Epithelial cell of prostate (primary cell): ENCODE data around the gene PCDHB7.
"Not testable (repeated sequence)": the region's sequence is repeated elsewhere in the genome, so short reads cannot be mapped to it uniquely, and the experiment has no call there.

Source experiments
- DNase-seq: peaks from one replicate; pipeline ENCODE4 v3.0.0-alpha.2; 2011; ENCODE audit warnings: low read depth, low spot score
- H3K27ac ChIP-seq: fragments of 450-650 bp; 2 replicates; pipeline ENCODE4 v1.5.1; 2017; ENCODE audit warnings: mild to moderate bottlenecking

The PCDHB7 gene

GRCh38 chr5:141179371-141179770 lies 6.9 kb downstream of the PCDHB7 start:
- DNase-seq, H3K27ac ChIP-seq: not testable (repeated sequence)

DNA sequence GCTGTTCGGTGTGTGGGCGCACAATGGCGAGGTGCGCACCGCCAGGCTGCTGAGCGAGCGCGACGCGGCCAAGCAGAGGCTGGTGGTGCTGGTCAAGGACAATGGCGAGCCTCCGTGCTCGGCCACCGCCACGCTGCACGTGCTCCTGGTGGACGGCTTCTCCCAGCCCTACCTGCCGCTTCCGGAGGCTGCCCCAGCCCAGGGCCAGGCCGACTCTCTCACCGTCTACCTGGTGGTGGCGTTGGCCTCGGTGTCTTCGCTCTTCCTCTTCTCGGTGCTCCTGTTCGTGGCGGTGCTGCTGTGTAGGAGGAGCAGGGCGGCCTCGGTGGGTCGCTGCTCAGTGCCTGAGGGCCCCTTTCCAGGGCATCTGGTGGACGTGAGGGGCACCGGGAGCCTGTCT lies 7.4 kb downstream of the PCDHB7 start:
- DNase-seq, H3K27ac ChIP-seq: not testable (repeated sequence)

DNA sequence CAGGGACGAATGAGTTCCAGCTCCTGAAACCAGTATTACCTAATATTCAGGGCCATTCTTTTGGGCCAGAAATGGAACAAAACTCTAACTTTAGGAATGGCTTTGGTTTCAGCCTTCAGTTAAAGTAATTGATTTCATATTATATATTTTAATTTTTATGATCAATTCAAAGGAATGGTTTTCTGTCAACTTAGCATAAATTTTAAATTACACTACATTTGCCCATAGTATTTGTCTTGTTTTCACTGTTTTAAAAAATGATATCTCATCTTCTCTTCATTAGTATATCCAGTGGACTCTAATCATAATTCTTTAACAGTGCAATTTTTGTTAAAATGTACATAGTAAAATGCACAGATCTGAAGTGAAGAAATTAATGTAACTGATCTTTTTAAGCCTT lies 7.9 kb downstream of the PCDHB7 start:
- DNase-seq, result no peak
- no peak overlapping the region for H3K27ac ChIP-seq

DNA sequence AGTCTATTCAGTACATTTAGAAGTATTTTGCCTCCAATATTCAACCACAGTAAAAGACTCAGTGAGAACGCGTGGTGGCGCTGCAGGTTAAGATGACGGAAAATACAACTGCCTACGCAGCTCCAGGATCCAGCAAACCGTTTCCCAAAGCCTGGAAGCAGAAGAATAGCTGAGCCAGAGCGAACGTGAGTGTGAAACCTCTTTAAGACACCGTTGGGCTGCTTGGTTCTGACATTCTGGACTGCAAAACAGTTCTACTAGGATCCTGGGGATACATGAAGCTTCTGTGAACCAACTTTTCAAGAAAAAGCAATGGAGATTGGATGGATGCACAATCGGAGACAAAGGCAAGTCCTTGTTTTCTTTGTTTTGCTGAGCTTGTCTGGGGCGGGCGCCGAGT lies 9.8 kb downstream of the PCDHB7 start, which contains the start of gene PCDHB16:
Gene PCDHB16, plus strand, starts transcription at position 140 of the 400 bp plus-strand sequence. Its CDS starts 173 bp downstream, at position 313.
- no peak within 1 kb of the TSS for H3K27ac ChIP-seq
- DNase-seq, result no peak

- H3K27ac ChIP-seq, DNase-seq: not testable (repeated sequence)
Observed at GRCh38 chr5:141184117-141184855, 11.8 kb downstream of the PCDHB7 start.

GRCh38 chr5:141186897-141187512 lies 14.6 kb downstream of the PCDHB7 start, which contains the start of gene PCDHB9:
PCDHB9 (plus strand) TSS chr5:141187161; CDS start chr5:141187319, 158 bp downstream.
- H3K27ac ChIP-seq, result no peak within 1 kb of the TSS
- DNase-seq, result no peak

GRCh38 chr5:141188682-141189081 lies 16.2 kb downstream of the PCDHB7 start:
- H3K27ac ChIP-seq, DNase-seq: not testable (repeated sequence)

- not testable (repeated sequence) for H3K27ac ChIP-seq, DNase-seq
Observed at GRCh38 chr5:141189131-141189530, 16.7 kb downstream of the PCDHB7 start.

DNA sequence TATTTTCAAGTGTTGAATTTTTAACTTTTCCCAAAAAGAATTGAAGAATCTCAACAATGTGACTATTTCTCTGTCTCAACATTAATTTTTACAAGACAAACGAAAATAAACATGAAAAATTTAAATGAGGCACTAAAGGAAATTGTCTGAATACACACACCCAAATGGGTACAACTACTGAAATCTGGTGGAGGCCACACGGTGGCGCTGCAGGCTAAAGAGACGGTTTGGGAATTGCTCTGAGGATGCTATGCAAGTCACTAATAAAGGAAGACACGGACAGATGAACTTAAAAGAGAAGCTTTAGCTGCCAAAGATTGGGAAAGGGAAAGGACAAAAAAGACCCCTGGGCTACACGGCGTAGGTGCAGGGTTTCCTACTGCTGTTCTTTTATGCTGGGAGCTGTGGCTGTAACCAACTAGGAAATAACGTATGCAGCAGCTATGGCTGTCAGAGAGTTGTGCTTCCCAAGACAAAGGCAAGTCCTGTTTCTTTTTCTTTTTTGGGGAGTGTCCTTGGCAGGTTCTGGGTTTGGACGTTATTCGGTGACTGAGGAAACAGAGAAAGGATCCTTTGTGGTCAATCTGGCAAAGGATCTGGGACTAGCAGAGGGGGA lies 19.8 kb downstream of the PCDHB7 start, which contains the start of gene PCDHB10:
Gene PCDHB10, plus strand, starts transcription at position 244 of the 616 bp plus-strand sequence. Its CDS starts 200 bp downstream, at position 444.
- no peak for DNase-seq
- no peak within 1 kb of the TSS for H3K27ac ChIP-seq

- not testable (repeated sequence) for H3K27ac ChIP-seq, DNase-seq
Observed at GRCh38 chr5:141194332-141194731, 21.9 kb downstream of the PCDHB7 start.

DNA sequence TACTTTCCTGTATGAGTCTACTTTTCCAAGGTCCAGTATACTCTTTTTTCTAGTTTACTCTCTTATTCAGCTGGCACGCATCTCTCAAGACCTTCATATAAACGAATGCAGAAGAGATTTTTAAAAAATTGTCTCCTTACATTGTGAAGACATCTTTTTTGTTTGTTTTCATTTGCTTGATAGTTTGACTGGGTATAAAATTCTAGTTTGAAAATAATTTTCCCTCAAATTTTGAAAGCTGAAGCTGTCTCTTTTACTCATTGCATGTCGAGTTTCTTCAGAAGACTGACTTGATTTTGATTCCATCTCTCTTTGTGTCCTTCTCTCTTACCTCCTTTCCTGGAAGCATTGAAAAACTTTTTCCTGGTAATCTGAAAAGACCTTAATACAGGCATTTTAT lies 23.9 kb downstream of the PCDHB7 start:
- H3K27ac ChIP-seq, result no peak overlapping the region
- DNase-seq, result no peak

- no peak for DNase-seq
- no peak within 1 kb of the TSS for H3K27ac ChIP-seq
Observed at GRCh38 chr5:141199359-141200235, 27.2 kb downstream of the PCDHB7 start, which contains the start of gene PCDHB11. PCDHB11 (plus strand) TSS chr5:141199627; CDS start chr5:141199775, 148 bp downstream.

GRCh38 chr5:141201126-141201525 lies 28.7 kb downstream of the PCDHB7 start:
- not testable (repeated sequence) for H3K27ac ChIP-seq, DNase-seq

DNA sequence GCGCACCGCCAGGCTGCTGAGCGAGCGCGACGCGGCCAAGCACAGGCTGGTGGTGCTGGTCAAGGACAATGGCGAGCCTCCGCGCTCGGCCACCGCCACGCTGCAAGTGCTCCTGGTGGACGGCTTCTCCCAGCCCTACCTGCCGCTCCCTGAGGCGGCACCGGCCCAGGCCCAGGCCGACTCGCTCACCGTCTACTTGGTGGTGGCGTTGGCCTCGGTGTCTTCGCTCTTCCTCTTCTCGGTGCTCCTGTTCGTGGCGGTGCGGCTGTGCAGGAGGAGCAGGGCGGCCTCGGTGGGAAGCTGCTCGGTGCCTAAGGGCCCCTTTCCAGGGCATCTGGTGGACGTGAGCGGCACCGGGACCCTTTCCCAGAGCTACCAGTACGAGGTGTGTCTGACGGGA lies 29.2 kb downstream of the PCDHB7 start:
- H3K27ac ChIP-seq, DNase-seq: not testable (repeated sequence)

DNA sequence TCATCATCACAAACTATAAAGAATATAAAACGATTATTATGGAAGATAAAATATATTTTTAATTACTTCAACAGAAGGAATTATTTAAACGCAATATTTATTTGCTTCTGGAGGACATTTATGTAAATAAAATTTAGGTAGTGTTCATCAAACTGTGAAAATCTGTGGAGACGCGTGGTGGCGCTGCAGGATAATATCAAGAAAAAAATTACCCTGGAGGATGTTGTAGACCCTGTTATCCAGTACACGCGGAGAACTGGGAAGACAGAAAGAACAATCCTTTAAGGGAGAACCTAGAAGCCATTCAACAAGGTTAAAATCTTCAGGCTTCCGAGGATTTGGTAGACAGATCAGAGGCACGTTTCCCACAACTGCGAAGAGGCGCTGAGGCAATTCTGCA lies 36.0 kb downstream of the PCDHB7 start, which contains the start of gene PCDHB12:
Gene PCDHB12, plus strand, starts transcription at position 242 of the 400 bp plus-strand sequence. CDS start 189 bp downstream, outside the sequence.
- no peak for DNase-seq

GRCh38 chr5:141210281-141210680 lies 37.8 kb downstream of the PCDHB7 start:
- not testable (repeated sequence) for DNase-seq

More for the DNA sequence above, 36.0 kb downstream of the PCDHB7 start, which contains the start of gene PCDHB12:
- no peak within 1 kb of the TSS for H3K27ac ChIP-seq

GRCh38 chr5:141210849-141211248 lies 38.4 kb downstream of the PCDHB7 start:
- H3K27ac ChIP-seq, DNase-seq: not testable (repeated sequence)

More at GRCh38 chr5:141210281-141210680, 37.8 kb downstream of the PCDHB7 start:
- not testable (repeated sequence) for H3K27ac ChIP-seq

- H3K27ac ChIP-seq, DNase-seq: not testable (repeated sequence)
Observed at GRCh38 chr5:141213656-141214339, 41.4 kb downstream of the PCDHB7 start, which contains the start of gene PCDHB13. PCDHB13 (plus strand) TSS chr5:141213919; CDS start chr5:141214124, 205 bp downstream.

- DNase-seq, H3K27ac ChIP-seq: not testable (repeated sequence)
Observed at GRCh38 chr5:141214583-141214982, 42.1 kb downstream of the PCDHB7 start.
